ENCODE measurements around the gene APOO. TPM values are rescaled to one million over a fixed set of nuclear protein-coding genes. Genes with fewer than 3 reads are reported as not detected.

Gene APOO
- total RNA-seq, 1 donor from 2014 or later: 18.3 TPM

GRCh38 chrX:23803931-23804381 is 103.8 kb downstream of the APOO start:
- no peak for DNase-seq (ENCODE audit: low spot score)
- H3K27ac Mint-ChIP-seq (ENCODE audit: unreplicated experiment): peak overlapping the region; percentile 48
- H3K36me3 Mint-ChIP-seq (ENCODE audit: low read depth, unreplicated experiment): no peaks in the 10 kb centered on the region
- no peak for TF ChIP-seq CTCF (IDR thresholded peaks at IDR 0.05; ENCODE audit: unreplicated experiment)
- no peaks in the 10 kb centered on the region for H3K27me3 Mint-ChIP-seq (ENCODE audit: unreplicated experiment)
- no peak overlapping the region for H3K4me3 Mint-ChIP-seq (ENCODE audit: unreplicated experiment)
- no peaks in the 10 kb centered on the region for H3K9me3 Mint-ChIP-seq (ENCODE audit: unreplicated experiment)
- peaks cover 12% of the 10 kb centered on the region for H3K4me1 Mint-ChIP-seq (ENCODE audit: unreplicated experiment)

GRCh38 chrX:23802431-23802830 is 105.3 kb downstream of the APOO start:
- TF ChIP-seq CTCF (IDR thresholded peaks at IDR 0.05; ENCODE audit: unreplicated experiment): no peak
- Mint-ChIP-seq H3K27me3 (ENCODE audit: unreplicated experiment) (no peaks in the 10 kb centered on the region), H3K9me3 (ENCODE audit: unreplicated experiment) (no peaks in the 10 kb centered on the region), H3K36me3 (ENCODE audit: low read depth, unreplicated experiment) (no peaks in the 10 kb centered on the region), H3K27ac (ENCODE audit: unreplicated experiment) (no peak overlapping the region), H3K4me3 (ENCODE audit: unreplicated experiment) (no peak overlapping the region), H3K4me1 (ENCODE audit: unreplicated experiment) (peaks cover 12% of the 10 kb centered on the region)
- no peak for DNase-seq (ENCODE audit: low spot score)

- no peak overlapping the region for H3K4me3 Mint-ChIP-seq (ENCODE audit: unreplicated experiment)
- no peak for DNase-seq (ENCODE audit: low spot score)
- H3K9me3 Mint-ChIP-seq (ENCODE audit: unreplicated experiment): no peaks in the 10 kb centered on the region
- peaks cover 19% of the 10 kb centered on the region for H3K4me1 Mint-ChIP-seq (ENCODE audit: unreplicated experiment)
- H3K27ac Mint-ChIP-seq (ENCODE audit: unreplicated experiment): no peak overlapping the region
- TF ChIP-seq CTCF (IDR thresholded peaks at IDR 0.05; ENCODE audit: unreplicated experiment): no peak
- no peaks in the 10 kb centered on the region for H3K27me3 Mint-ChIP-seq (ENCODE audit: unreplicated experiment)
- H3K36me3 Mint-ChIP-seq (ENCODE audit: low read depth, unreplicated experiment): no peaks in the 10 kb centered on the region
Observed at GRCh38 chrX:23799469-23800065, 108.2 kb downstream of the APOO start.

GRCh38 chrX:23797371-23798128 is 110.2 kb downstream of the APOO start:
- no peak for TF ChIP-seq CTCF (IDR thresholded peaks at IDR 0.05; ENCODE audit: unreplicated experiment)

GRCh38 chrX:23795221-23795620 is 112.5 kb downstream of the APOO start:
- Mint-ChIP-seq H3K9me3 (ENCODE audit: unreplicated experiment) (no peaks in the 10 kb centered on the region), H3K4me1 (ENCODE audit: unreplicated experiment) (peaks cover 15% of the 10 kb centered on the region), H3K4me3 (ENCODE audit: unreplicated experiment) (no peak overlapping the region), H3K27me3 (ENCODE audit: unreplicated experiment) (no peaks in the 10 kb centered on the region), H3K27ac (ENCODE audit: unreplicated experiment) (peak overlapping the region; percentile 82), H3K36me3 (ENCODE audit: low read depth, unreplicated experiment) (no peaks in the 10 kb centered on the region)
- no peak for TF ChIP-seq CTCF (IDR thresholded peaks at IDR 0.05; ENCODE audit: unreplicated experiment)
- DNase-seq (ENCODE audit: low spot score): no peak

More at GRCh38 chrX:23797371-23798128, 110.2 kb downstream of the APOO start:
- Mint-ChIP-seq H3K27me3 (ENCODE audit: unreplicated experiment) (no peaks in the 10 kb centered on the region), H3K4me3 (ENCODE audit: unreplicated experiment) (no peak overlapping the region), H3K9me3 (ENCODE audit: unreplicated experiment) (no peaks in the 10 kb centered on the region), H3K27ac (ENCODE audit: unreplicated experiment) (no peak overlapping the region), H3K4me1 (ENCODE audit: unreplicated experiment) (peaks cover 12% of the 10 kb centered on the region), H3K36me3 (ENCODE audit: low read depth, unreplicated experiment) (no peaks in the 10 kb centered on the region)
- DNase-seq (ENCODE audit: low spot score): no peak
